H1 (cell line): ENCODE results near the gene DOCK10.

Source experiments
- FOSL1 ChIP-seq: IDR thresholded peaks from 2 replicates; pipeline ENCODE4 v1.6.1; 2011; ENCODE audit warnings: mild to moderate bottlenecking, low read depth, low read length, moderate library complexity; ENCODE audit not compliant: insufficient read depth
- POLR2A ChIP-seq, 2 experiments: IDR thresholded peaks; 1 replicate in 1 of 2; 2 replicates in 1 of 2; pipeline ENCODE4 v1.6.1; 2011; ENCODE audit warnings: low read depth in 2 of 2, low read length in 2 of 2, mild to moderate bottlenecking in 2 of 2; ENCODE audit errors: control extremely low read depth in 1 of 2
- POLR2AphosphoS5 ChIP-seq: IDR thresholded peaks from 2 replicates; pipeline ENCODE4 v1.6.1; 2011; ENCODE audit warnings: low read depth, low read length
- RBBP5 ChIP-seq: IDR thresholded peaks from 2 replicates; pipeline ENCODE4 v1.7.1; 2012; ENCODE audit warnings: low read depth, mild to moderate bottlenecking, inconsistent platforms, low read length, moderate library complexity, borderline replicate concordance
- TF ChIP-seq, protein P1 (sequence below), 3 experiments: IDR thresholded peaks; 1 replicate in 2 of 3; 2 replicates in 1 of 3; pipeline versions ENCODE4 v1.5.1 to v1.6.1; 2011; ENCODE audit warnings: low read length in 3 of 3, mild to moderate bottlenecking in 3 of 3, inconsistent platforms in 2 of 3, low read depth in 1 of 3, moderate library complexity in 1 of 3; ENCODE audit not compliant: insufficient read depth in 1 of 3; ENCODE audit errors: control extremely low read depth in 1 of 3

DNA sequence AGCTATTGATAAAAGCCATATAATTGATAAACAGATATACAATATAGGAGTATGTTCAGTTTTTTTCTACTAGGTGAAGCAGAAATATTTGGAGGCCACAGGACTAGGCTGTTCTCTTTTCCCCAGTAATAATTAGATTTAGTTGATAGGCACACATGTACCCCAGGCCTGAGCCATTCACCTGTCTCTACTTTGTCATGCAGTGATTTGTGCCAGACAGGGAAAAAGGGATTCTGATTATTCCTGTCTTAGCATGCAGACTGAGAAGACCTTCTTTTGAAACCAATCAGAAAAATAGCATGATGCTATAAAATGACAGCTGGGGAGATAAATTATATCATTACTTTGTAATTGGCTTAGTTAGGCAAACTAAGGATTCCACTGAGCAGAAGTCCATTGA lies 94.3 kb downstream of the DOCK10 start:
- TF ChIP-seq RBBP5 (no peak), POLR2A (IDR thresholded peaks at IDR 0.05; ENCODE audit: control extremely low read depth in 1 of 2, low read depth in 2 of 2, low read length in 2 of 2) (no peak), FOSL1 (no peak), POLR2AphosphoS5 (no peak)
- TF ChIP-seq, protein P1, sequence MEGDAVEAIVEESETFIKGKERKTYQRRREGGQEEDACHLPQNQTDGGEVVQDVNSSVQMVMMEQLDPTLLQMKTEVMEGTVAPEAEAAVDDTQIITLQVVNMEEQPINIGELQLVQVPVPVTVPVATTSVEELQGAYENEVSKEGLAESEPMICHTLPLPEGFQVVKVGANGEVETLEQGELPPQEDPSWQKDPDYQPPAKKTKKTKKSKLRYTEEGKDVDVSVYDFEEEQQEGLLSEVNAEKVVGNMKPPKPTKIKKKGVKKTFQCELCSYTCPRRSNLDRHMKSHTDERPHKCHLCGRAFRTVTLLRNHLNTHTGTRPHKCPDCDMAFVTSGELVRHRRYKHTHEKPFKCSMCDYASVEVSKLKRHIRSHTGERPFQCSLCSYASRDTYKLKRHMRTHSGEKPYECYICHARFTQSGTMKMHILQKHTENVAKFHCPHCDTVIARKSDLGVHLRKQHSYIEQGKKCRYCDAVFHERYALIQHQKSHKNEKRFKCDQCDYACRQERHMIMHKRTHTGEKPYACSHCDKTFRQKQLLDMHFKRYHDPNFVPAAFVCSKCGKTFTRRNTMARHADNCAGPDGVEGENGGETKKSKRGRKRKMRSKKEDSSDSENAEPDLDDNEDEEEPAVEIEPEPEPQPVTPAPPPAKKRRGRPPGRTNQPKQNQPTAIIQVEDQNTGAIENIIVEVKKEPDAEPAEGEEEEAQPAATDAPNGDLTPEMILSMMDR (IDR thresholded peaks at IDR 0.05; ENCODE audit: control extremely low read depth in 1 of 3, insufficient read depth in 1 of 3, low read depth in 1 of 3, low read length in 3 of 3): no peak
